ENCODE data around the gene ARL5C.
"Not testable (repeated sequence)": the region's sequence is repeated elsewhere in the genome, so short reads cannot be mapped to it uniquely, and the experiment has no call there.

The ARL5C gene

DNA sequence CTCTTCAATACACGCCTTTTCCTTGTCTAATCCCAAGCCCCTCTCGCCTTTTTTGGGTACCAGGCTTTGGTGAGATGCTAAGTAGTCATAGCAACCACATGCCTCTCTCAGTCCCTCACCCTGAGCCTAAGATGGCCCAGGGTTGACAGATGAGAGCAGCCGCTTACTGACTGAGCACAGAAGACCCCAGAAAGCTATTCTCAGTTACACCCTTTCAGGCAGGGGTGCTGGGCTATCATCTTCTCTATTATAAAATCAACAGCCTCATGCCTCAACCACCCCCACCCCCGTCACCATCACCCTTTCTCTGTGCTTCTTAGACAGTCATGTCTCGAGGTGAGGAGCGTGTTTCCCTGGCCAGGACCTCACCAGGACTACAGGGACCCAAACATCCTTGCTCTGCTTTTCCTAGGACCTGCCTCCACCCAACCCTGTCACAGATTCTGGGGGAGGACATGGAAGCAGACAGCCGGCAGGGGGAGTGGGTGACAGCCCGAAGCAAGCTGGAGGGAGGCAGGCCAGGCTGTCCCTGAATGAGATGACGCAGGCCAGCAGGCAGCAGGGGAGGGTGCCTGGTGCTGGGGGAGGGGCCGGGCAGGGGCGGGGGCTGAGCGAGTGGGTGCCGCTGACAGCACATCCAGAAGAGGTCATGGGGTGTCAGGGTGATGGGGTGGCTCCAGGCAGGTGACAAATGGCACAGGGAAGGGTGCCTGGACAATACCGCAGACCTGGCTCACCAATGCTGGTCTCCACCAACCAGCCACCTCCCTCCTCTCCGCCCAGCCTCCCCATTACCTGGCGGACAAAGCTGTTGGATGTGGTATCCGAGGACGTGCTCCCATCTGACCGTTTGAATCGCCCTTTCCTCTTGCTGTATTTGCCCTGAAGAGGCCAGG, 28.4 kb upstream of the ARL5C start:
- DNase-seq = no peak

DNA sequence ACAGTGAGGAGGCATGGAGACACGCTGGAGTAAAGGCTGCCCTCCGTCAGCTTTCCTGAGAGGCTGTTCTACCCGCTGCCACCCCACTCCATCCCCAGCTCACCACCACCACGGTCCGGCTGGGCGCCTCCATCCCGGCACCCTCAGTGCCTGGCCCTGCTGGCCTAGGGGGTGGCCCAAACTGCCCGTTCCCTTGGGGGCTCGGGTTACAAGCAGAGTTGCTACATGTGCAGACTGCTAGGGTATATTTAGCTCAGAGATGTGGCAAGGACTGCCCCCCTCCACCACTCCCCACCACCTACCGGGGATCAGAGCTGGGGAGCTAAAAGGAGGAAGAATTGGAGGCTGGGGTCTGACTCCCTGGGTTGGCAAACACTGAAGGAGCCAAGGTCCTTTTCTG, 27.4 kb upstream of the ARL5C start:
- DNase-seq = no peak

DNA sequence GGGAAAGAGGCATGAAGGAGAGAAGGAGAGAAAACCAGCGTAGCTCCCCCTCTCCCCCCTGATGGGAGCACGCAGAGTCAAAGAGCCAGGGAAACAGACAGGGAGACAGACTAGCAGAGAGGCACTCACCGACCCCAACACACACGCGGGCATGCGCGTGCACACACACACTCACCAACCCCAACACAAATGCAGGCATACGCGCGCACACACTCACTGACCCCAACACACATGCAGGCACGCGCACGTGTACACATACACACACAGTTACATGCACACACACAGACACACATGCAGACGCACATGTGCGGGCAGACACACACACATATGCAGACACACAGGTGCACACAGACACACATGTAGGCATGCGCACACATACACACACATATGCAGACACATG, 26.9 kb upstream of the ARL5C start:
- no peak for DNase-seq

DNA sequence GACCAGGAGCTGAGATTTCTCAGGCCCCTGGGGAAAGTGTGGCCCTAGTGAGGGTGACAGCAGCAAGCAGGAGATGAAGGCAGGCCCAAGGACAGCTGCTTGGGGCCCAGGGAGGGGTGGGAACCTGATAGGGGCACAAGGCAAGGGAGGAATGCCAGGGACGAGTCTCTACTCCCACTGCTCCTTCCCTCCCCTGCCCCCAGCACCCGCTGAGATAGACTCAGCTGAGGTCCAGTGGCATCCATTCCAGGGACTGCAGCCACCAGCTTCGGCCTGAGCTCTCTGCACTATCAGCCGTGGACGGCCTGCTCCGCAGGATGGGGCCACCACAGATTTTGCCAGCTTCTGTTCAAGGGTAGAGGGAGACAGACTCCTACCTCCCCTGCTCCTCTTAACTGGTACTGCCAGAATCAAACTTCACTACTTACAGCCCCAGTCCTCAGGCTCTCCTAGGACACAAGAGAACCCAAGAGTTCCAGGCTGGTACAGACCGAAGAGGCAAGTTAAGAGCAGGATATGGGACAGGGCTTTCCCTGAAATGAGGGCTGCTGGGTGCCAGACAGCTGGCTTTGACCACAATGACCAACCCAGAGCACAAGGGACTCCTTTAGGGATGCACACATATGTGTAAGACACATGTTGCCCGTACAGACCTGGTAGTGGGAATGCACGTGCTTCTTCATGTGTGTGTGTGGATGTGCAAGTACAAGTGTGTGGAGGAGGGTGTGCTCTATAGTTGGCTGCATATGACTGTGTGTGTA, 26.0 kb upstream of the ARL5C start:
- DNase-seq = no peak

DNA sequence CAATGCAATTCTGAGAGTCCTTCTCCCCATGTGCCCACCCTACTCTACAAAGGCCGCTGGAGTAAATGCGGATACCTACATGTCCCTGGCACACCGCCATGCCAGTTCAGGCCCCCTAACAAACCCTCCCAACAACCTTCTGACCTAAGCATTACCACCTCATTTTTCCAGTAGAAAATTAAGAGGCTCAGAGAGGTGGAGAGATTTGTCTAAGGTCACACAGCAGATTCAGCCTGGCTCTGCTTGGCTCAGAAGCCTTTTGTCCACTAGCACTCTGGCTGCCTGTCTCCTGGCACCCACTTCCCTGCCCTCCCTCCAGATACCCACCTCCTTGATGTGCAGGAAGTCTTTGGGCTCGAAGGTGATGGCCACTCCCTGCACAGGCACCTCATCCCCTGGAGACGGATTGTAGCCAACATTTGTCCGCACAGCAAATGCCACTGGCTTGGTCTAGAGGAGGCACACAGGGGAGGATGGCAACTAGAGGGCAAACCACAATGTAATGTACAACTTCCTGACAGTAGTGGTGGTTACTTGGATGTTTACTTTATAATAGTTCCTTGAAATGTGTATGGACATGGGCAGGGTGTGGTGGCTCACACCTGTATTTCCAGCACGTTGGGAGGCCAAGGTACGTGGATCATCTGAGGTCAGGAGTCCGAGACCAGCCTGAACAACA, 21.3 kb upstream of the ARL5C start:
- no peak for DNase-seq

DNA sequence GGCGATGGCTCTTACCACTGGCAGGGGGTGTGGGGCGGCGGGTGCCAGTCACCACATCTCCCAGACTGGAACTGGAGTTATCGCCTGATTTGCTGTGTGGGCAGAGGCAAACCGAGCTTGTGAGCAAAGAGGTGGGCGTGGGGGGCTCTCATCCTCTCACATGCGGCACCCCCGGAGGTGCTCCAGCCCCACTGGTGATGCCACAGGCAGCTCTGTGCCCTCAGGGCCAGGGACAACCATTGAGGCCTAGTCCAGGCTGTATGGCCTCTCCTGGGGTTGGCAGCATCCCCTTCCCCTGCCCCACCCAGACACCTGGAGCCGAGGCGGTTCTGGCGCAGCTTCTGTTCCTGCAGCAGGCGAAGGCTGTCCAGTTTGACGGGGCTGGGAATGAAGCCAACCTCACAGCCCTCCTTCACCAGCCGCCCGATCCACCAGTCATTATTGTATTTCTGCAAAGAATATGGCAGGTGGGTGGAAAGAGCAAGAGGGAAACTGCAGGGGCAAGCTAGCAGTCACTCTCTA, 20.6 kb upstream of the ARL5C start:
- DNase-seq = no peak

DNA sequence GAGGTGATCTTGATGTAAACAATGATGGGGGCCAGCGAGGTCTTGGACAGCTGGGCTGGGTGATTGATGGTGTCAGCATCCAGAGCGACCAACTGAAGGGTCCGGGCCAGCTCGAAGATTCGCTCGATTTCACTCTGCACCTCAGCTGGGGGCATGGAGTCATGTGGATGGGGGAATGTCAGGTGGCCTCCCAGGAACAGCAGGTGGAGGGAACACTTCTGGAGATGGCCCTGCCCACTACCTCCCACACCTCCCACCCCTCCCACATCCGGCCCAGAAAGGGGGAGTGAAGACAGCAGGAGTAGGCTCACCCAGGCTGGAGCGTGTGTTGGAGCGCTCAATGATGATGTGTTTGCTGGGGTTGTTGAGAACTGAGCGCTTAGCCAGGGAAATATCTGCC, 17.8 kb upstream of the ARL5C start:
- no peak for DNase-seq

DNA sequence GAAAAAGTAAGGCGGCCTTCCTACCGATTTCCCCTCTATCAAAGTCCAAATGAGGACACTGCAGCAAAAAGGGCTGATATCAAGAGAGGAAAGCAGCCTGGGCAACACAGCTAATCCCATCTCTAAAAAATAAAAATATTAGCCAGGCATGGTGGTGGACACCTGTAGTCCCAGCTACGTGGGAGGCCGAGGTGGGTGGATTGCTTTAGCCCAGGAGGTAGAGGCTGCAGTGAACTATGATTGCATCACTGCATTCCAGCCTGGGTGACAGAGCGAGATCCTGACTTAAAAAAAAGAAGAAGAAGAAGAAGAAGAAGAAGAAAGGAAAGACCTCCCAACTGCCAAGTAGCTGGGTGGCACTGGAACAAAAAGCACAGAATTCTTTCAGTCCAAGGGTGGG, 17.1 kb upstream of the ARL5C start:
- DNase-seq = no peak

DNA sequence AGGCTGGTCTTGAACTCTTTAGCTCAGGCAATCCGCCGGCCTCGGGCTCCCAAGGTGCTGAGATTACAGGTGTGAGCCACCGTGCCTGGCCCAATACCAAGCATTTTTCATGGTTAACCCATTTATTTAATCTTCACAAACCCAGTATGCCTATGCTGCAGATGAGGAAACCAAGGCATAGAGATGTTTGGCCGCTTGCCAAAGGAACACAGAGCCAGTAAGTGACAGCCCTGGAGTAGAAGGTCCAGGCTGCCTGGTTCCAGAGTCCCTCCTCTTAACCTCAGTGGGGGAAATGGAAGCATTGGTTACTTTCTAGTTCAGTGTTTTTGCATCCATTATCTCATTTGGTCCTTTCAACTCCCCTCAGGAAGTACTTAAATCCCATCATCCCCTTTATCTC, 15.3 kb upstream of the ARL5C start:
- DNase-seq = no peak

DNA sequence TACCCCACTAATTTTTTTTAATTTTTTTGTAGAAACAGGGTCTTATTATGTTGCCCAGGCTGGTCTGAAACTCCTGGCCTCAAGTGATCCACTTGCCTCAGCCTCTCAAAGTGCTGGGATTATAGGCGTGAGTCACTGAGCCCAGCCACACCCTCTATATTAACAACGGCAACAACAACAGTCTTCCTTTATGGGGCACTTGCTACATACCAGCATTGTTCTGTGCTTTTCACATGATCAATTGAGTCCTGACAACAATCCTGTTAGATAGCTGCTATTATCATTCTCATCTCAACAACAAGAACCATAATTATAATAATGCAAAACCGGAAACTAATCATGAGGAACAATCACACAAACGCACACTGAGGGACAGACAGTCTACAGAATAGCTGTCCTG, 12.6 kb upstream of the ARL5C start:
- no peak for DNase-seq

DNA sequence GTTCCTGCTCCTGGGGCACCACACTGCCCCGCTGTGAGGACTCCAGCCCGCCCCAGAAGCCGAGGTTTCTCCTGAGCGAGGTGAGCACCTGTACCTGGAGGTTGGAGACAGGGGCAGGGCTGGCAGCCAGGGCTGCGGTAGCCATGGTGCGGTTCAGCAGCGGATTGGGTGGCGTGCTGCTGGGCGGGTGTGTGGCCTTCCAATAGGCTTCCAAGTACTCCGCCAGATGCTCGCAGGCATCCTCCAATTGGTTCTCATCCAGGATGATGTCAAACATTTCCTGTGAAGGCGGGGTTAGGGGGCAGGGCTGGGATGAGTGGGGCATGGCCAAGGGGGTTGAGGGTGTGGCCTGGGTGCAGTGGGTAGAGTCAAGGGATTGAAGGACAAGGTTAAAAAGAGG, 11.3 kb upstream of the ARL5C start:
- no peak for DNase-seq

DNA sequence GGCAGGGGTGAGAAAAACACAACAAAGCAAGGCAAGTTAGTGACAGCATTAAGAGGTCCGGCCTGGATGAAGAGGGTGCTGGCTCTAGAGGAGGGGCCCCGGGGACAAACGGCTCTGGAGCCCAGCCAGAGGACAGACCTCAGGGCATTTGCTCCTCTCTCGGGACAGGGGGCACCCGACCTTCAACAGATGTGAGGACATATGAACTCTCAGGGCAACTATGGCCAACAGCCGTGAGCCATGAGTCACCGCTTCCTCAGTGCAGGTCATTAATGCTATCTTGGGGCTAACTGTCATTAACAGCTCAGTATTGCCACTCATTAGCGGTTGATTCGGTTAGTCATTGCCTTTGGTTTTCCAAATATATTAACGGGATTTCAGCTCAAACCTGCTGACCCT, 9.7 kb upstream of the ARL5C start:
- peak; percentile 35 for DNase-seq

DNA sequence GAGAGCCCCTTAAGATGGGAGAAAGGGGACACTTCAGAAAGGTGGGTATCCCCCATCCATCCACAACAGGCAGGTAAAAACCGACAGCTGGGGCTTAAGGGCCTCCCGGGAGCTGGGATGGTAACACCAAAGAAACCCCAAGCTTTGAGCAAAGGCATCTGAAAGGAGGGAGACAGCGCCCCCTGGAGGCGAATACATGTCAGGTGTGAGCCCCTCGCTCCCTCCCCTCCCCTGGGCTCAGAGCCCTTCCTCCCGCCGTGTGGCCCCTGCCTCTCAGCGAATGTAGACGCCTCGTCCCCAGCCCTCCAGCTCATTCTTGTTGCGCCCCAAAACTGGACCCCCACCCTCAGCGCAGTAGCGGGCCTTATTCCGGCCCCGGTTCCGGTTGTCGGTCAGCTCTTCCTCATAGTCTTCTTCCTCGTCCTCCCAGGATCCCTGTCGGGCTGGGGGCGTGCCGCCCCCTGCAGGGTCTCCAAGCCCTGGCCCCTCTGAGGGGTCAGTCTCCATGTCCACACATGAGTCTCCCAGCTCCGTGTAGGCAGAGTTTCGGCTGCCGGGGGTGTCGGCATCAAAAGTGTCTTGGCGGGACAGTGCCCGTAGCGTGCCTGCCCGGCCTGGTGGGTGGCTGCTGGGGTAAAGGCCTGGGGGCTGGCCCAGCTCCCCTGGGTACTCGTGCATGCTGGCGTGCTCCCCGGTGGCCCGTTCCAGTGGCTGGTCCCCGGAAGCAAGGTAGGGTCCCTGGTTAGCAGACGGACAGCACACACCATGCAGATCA, 9.1 kb upstream of the ARL5C start:
- peak; percentile 81 for DNase-seq

DNA sequence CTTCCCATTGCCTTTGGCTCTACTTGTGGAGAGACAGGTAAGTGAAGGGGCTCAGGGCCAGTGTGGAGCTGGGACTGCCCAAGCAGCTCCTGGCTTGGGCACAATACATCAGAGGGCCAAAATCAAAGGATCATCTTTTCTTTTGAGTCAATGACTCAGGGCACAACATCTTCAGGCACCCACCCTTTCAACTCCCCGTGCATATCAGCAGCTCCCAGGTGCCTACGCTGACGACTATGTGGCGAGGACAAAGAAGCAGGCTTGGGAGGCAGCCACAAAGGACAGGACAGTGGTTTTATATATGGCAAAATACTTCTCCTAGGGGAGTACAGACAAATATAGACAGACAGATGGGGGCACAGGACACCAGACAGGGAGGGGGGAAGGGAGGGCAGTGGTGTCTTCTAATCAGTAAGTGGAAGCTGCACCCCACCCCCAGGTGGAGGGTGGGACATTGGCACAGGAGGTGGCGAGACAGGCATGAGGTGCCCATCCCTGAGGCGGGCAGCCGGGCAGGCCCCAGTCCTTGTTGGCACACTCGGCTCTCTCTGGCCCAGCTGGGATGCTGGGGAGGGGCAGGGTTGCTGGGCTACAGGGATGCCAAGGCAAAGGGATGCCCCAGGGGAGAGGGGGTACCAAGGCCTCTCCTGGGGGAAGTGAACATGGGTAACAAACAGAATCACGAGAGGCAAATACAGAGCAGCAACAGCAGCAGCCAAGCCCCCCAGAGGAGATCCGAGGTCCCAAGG, 7.7 kb upstream of the ARL5C start:
- DNase-seq = no peak

DNA sequence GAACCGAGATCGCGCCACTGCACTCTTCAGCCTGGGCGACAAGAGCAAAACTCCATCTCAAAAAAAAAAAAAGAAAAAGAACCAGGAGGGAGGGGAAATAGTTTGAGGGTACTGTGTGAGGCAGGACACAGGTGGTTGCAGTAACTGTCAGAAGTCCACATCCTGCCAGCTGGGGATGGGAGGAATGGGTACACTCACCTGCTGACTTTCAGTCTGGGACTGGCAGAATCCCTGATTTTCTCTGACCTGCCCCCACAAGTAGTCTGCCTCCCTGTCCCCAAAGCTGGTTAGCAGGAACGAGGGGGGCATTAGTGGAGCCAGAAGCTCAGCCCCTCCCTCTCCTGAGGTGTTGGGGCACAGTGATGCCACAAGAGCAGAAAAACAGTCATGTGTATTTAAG, 7.1 kb upstream of the ARL5C start:
- DNase-seq = no peak

DNA sequence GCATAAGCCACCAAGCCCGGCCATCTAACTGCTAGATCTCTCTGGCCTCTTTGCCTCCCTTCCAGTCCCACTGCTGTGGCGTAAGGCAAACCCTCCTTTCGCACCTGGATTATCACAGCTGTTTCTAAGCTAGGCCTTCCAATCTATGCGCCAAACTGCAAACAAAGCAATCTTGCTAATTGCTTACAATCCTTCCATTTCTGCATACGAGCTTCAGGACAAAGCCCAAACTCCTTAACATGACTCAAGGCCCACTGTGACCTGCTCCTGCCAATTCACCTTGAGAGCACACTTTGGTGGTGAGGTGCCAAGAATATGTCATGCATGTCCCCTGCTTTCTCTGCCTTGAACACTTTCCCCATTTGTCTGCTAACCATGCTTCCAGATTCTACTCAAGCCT, 6.0 kb upstream of the ARL5C start:
- no peak for DNase-seq

DNA sequence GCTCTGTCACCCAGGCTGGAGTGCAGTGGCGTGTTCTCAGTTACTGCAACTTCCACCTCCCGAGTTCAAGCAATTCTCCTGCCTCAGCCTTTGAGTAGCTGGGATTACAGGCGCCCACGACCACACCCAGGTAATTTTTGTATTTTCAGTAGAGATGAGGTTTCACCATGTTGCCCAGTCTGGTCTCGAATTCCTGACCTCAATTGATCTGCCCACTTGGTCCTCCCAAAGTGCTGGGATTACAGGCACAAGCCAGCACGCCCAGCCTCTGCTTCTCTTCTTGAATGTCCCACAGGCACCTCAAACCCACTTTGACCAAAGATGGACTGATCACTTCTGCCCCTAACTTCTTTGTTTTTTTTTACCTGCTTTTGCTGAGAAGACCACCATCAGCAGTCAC, 4.6 kb upstream of the ARL5C start:
- DNase-seq = no peak

DNA sequence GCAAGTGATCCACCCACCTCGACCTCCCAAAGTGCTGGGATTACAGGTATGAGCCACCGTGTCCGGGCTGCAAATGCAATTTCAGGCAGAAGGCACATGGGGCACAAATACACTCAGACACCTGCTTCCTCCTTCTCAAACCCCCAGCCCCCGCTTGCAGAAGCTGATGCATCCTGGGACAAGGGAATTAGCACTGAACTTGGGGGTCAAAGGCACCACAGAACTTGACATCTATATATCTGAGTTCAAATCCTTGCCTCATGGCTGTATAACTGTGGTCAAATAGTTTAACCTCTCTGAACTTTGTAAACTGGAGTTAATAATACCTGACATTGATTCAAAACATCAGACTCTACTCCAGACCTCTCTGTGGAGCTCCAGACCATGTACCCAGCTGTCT, 4.1 kb upstream of the ARL5C start:
- no peak for DNase-seq

DNA sequence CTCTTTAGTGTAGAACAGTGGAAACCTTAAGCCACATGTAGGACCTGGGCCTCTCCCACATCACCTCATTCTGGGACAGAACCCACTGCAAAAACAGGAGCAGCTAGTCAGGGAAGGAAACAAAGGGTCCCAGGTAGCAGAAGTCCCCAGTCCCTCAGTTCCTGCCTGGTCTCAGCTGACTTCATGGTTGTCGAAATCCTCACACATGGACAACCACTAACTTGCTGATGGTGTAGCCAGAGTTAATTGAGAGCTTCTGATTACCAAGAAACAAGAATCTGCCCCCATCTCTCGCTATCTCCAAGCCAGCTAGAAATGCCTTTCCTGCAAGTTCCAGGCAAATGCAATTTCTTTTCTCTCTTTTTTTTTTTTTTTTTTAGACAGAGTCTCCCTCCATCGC, 3.6 kb upstream of the ARL5C start:
- no peak for DNase-seq

DNA sequence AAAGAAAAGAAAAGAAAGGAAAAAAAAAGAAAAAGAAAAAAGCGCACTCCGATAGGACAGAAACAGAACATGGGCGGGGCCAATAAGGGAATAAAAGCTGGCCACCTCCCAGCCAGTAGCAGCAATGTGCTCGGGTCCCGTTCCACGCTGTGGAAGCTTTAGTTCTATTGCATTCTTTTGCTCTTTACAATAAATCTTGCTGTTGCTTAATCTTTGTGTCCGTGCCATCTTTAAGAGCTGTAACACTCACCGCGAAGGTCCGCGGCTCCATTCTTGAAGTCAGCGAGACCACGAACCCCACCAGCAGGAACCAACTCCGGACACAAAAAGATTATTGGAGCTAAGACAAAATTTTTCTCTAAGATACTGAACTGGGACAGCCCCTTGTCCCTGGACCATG, 3.1 kb upstream of the ARL5C start:
- DNase-seq = no peak

DNA sequence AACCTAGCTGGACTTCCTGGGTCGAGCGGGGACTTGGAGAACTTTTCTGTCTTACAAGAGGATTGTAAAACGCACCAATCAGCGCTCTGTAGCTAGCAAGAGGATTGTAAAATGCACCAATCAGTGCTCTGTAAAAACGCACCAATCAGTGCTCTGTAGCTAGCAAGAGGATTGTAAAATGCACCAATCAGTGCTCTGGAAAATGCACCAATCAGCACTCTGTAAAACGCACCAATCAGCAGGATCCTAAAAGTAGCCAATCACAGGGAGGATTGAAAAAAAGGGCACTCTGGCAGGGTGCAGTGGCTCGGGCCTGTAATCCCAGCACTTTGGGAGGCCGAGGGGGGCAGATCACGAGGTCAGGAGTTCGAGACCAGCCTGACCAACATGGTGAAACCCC, 2.5 kb upstream of the ARL5C start:
- DNase-seq = not testable (repeated sequence)

DNA sequence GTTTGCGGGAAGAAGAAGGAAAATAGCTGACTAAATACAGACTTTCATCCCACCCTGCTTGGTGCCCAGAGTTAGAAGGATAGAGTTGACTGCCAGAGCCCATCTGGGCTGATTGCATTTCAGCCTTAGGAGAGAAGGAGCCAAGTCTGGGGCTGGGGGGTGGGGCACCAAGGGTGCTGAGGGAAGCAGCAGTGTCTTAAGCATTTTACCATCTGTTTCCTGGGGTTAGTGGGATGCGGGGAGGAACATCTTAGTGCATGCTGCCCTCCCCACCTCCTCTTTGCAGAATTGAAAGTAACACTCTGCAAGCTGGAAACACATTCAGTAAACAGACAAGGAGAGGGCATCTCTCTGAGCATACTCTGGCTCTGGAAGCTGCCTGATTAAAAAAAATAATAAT, 1.5 kb upstream of the ARL5C start:
- DNase-seq = peak; percentile 55

All from suppressor macrophage treated with lipopolysaccharide for 4 hours (primary cell).